IMR-90 (cell line): ENCODE data around the gene COL5A1. TPM values are rescaled to one million over a fixed set of nuclear protein-coding genes. Genes with fewer than 3 reads are reported as not detected.

Experiments used
- ATAC-seq: fragments of 200-7000 bp; cut with Tn5 transposase; 2 replicates; pipeline ENCODE4 v1.9.1; 2020; ENCODE audit warnings: low read depth, mild to moderate bottlenecking, moderate library complexity
- BruUV-seq: library from RNA; stranded (reverse); fragments of 400-500 nt; replicated peaks from 2 replicates; lab custom pipeline; 2021; lab: Mats Ljungman, UMichigan
- CTCF ChIA-PET: fragments of 300-600 bp; formaldehyde crosslinking; extraction: SDS; loops from one replicate; lab custom pipeline; 2021; ENCODE audit warnings: antibody characterized with exemption; lab: Yijun Ruan, JAX
- POLR2A ChIA-PET: fragments of 300-600 bp; sonication (Branson Sonifier 250); formaldehyde crosslinking; loops from one replicate; lab custom pipeline; 2022; ENCODE audit warnings: antibody characterized with exemption; ENCODE audit not compliant: unreplicated experiment; lab: Charles Lee
- DNase-seq: peaks from one replicate; pipeline ENCODE4 v3.0.0; 2013
- H2AFZ ChIP-seq: replicated peaks from 2 replicates; pipeline ENCODE3; 2013; ENCODE audit warnings: low read length, mild to moderate bottlenecking; ENCODE audit not compliant: poor library complexity
- H2AK5ac ChIP-seq: 2 replicates; pipeline ENCODE4 v1.6.1; 2013; ENCODE audit warnings: low read depth, low read length, inconsistent platforms
- H2AK9ac ChIP-seq: replicated peaks from 2 replicates; pipeline ENCODE3; 2013; ENCODE audit warnings: mild to moderate bottlenecking, low read depth, low read length, moderate library complexity; ENCODE audit not compliant: poor library complexity
- H2BK120ac ChIP-seq: 2 replicates; pipeline ENCODE4 v1.6.1; 2013; ENCODE audit warnings: low read depth, low read length, inconsistent platforms
- H2BK15ac ChIP-seq: 3 replicates; pipeline ENCODE4 v1.6.1; 2013; ENCODE audit warnings: low read depth, low read length, inconsistent platforms
- H2BK20ac ChIP-seq: 2 replicates; pipeline ENCODE4 v1.6.1; 2013; ENCODE audit warnings: low read depth, mild to moderate bottlenecking, inconsistent platforms, low read length, moderate library complexity
- H2BK5ac ChIP-seq: 2 replicates; pipeline ENCODE4 v1.6.1; 2013; ENCODE audit warnings: mild to moderate bottlenecking, low read depth, low read length, inconsistent platforms; ENCODE audit not compliant: poor library complexity, severe bottlenecking
- H3K14ac ChIP-seq: replicated peaks from 2 replicates; pipeline ENCODE4 v1.6.1; 2013; ENCODE audit warnings: low read depth, low read length, inconsistent platforms
- H3K18ac ChIP-seq: 2 replicates; pipeline ENCODE4 v1.6.1; 2013; ENCODE audit warnings: low read depth, low read length, control low read depth
- H3K23ac ChIP-seq: 2 replicates; pipeline ENCODE4 v1.6.1; 2013; ENCODE audit warnings: low read depth, low read length, inconsistent platforms
- H3K27ac ChIP-seq: 2 replicates; pipeline ENCODE4 v1.5.1; 2013; ENCODE audit warnings: mild to moderate bottlenecking, control low read depth, low read length; ENCODE audit not compliant: insufficient read depth
- H3K27me3 ChIP-seq: 2 replicates; pipeline ENCODE4 v1.6.1; 2013; ENCODE audit warnings: low read length; ENCODE audit not compliant: control insufficient read depth, insufficient read depth
- H3K36me3 ChIP-seq: 2 replicates; pipeline ENCODE4 v1.6.1; 2013; ENCODE audit warnings: low read length, mixed read lengths; ENCODE audit not compliant: control insufficient read depth, insufficient read depth
- H3K4ac ChIP-seq: 2 replicates; pipeline ENCODE4 v1.6.1; 2013; ENCODE audit warnings: low read depth, low read length, inconsistent platforms
- H3K4me1 ChIP-seq: 2 replicates; pipeline ENCODE4 v1.6.1; 2013; ENCODE audit warnings: low read length, mixed read lengths; ENCODE audit not compliant: control insufficient read depth, insufficient read depth
- H3K4me2 ChIP-seq: 2 replicates; pipeline ENCODE4 v1.6.1; 2013; ENCODE audit warnings: low read depth, mild to moderate bottlenecking, control low read depth, low read length, moderate library complexity
- H3K4me3 ChIP-seq: 2 replicates; pipeline ENCODE4 v1.5.1; 2013; ENCODE audit warnings: low read depth, mild to moderate bottlenecking, control low read depth, low read length, moderate library complexity; ENCODE audit not compliant: insufficient read depth
- H3K56ac ChIP-seq: 2 replicates; pipeline ENCODE4 v1.6.1; 2013; ENCODE audit warnings: low read length, inconsistent platforms; ENCODE audit not compliant: insufficient read depth; ENCODE audit errors: extremely low read depth
- H3K79me1 ChIP-seq, 2 experiments: 2 replicates each; pipeline ENCODE4 v1.6.1; 2013; ENCODE audit warnings: low read length in 2 of 2, inconsistent platforms in 1 of 2, low read depth in 1 of 2
- H3K9ac ChIP-seq: 2 replicates; pipeline ENCODE4 v1.6.1; 2013; ENCODE audit warnings: low read depth, low read length, control low read depth
- H3K9me1 ChIP-seq: 2 replicates; pipeline ENCODE4 v1.6.1; 2013; ENCODE audit warnings: low read length, inconsistent platforms; ENCODE audit not compliant: insufficient read depth
- H3K9me3 ChIP-seq: 2 replicates; pipeline ENCODE4 v1.6.1; 2013; ENCODE audit warnings: low read length; ENCODE audit not compliant: control insufficient read depth, insufficient read depth
- H4K20me1 ChIP-seq: 2 replicates; pipeline ENCODE4 v1.6.1; 2013; ENCODE audit warnings: low read length, inconsistent platforms; ENCODE audit not compliant: insufficient read depth
- H4K5ac ChIP-seq: 2 replicates; pipeline ENCODE4 v1.6.1; 2013; ENCODE audit warnings: mild to moderate bottlenecking, low read depth, low read length, control low read depth
- H4K8ac ChIP-seq, 2 experiments: 2 replicates each; pipeline ENCODE4 v1.6.1; 2013; ENCODE audit warnings: low read depth in 2 of 2, low read length in 2 of 2, control low read depth in 1 of 2, inconsistent platforms in 1 of 2
- H4K91ac ChIP-seq: 2 replicates; pipeline ENCODE4 v1.6.1; 2013; ENCODE audit warnings: low read depth, low read length, inconsistent platforms; ENCODE audit not compliant: insufficient read depth
- BHLHE40 ChIP-seq: fragments of 150-350 bp; IDR thresholded peaks from 2 replicates; pipeline ENCODE4 v1.6.1; 2016; ENCODE audit warnings: mild to moderate bottlenecking, low read depth, low read length
- CEBPB ChIP-seq: IDR thresholded peaks from 2 replicates; pipeline ENCODE4 v1.6.1; 2012; ENCODE audit warnings: low read depth, low read length, improper control_type of control experiment
- CHD1 ChIP-seq: IDR thresholded peaks from 2 replicates; pipeline ENCODE4 v1.6.1; 2012; ENCODE audit warnings: low read depth, low read length, improper control_type of control experiment
- FOS ChIP-seq: fragments of 150-350 bp; IDR thresholded peaks from 2 replicates; pipeline ENCODE4 v1.6.1; 2016; ENCODE audit warnings: low read depth, low read length
- MAFK ChIP-seq: IDR thresholded peaks from 2 replicates; pipeline ENCODE4 v1.6.1; 2012; ENCODE audit warnings: low read depth, low read length, improper control_type of control experiment
- MAZ ChIP-seq: IDR thresholded peaks from 2 replicates; pipeline ENCODE4 v1.6.1; 2012; ENCODE audit warnings: low read depth, mild to moderate bottlenecking, low read length, improper control_type of control experiment, moderate library complexity, borderline replicate concordance
- MXI1 ChIP-seq: IDR thresholded peaks from 2 replicates; pipeline ENCODE4 v1.6.1; 2012; ENCODE audit warnings: low read depth, mild to moderate bottlenecking, low read length, moderate library complexity, borderline replicate concordance
- NFE2L2 ChIP-seq: fragments of 150-350 bp; IDR thresholded peaks from 2 replicates; pipeline ENCODE4 v1.6.1; 2016; ENCODE audit warnings: low read depth, mild to moderate bottlenecking, low read length
- POLR2A ChIP-seq: IDR thresholded peaks from 2 replicates; pipeline ENCODE4 v1.6.1; 2012; ENCODE audit warnings: mild to moderate bottlenecking, low read depth, low read length
- RAD21 ChIP-seq: IDR thresholded peaks from 2 replicates; pipeline ENCODE4 v1.6.1; 2012; ENCODE audit warnings: low read length, improper control_type of control experiment
- RCOR1 ChIP-seq: IDR thresholded peaks from 2 replicates; pipeline ENCODE4 v1.6.1; 2012; ENCODE audit warnings: mild to moderate bottlenecking, low read length, improper control_type of control experiment; ENCODE audit not compliant: insufficient replicate concordance
- RFX5 ChIP-seq: IDR thresholded peaks from 2 replicates; pipeline ENCODE4 v1.8.0; 2012; ENCODE audit warnings: low read depth, mild to moderate bottlenecking, low read length, moderate library complexity
- SMC3 ChIP-seq: fragments of 150-350 bp; IDR thresholded peaks from 2 replicates; pipeline ENCODE4 v1.6.1; 2016; ENCODE audit warnings: low read depth, mild to moderate bottlenecking, antibody characterized with exemption, low read length, moderate library complexity
- WGBS, 2 experiments: methylation state at CpG; one replicate each; pipeline versions ENCODE4 v1.1.5 to v1.1.7; 2013; ENCODE audit warnings: missing lambda C conversion rate in 2 of 2; ENCODE audit not compliant: insufficient read length in 1 of 2; ENCODE audit errors: extremely low coverage in 2 of 2; 5-methylcytosine and 5-hydroxymethylcytosine counted together
- dilution Hi-C: fragments of 300-500 bp; cut with HindIII; formaldehyde crosslinking; loops from one replicate; pipeline ENCODE4 v1.14.3; 2018; ENCODE audit warnings: low sequenced_read_pairs; ENCODE audit not compliant: unreplicated experiment
- in situ Hi-C: fragments of 300-500 bp; cut with MboI; formaldehyde crosslinking; loops from 3 replicates; pipeline ENCODE4 v1.14.3; 2019; ENCODE audit warnings: low sequenced_read_pairs, inconsistent platforms, mixed read lengths
- intact Hi-C: fragments of 100-400 bp; cut with micrococcal nuclease; formaldehyde crosslinking; loops from 2 replicates; pipeline ENCODE4 v1.10.0; 2022
- polyA plus RNA-seq, 3 experiments: library from polyadenylated mRNA; depleted of rRNA; stranded (reverse); fragments of >200 nt; gene quantifications; 2 replicates each; pipeline ENCODE4 v1.2.3, GENCODE V29; 2012; ENCODE audit warnings: low replicate concordance in 1 of 3
- total RNA-seq: library from RNA; depleted of rRNA; stranded (reverse); fragments of >200 nt; gene quantifications from 2 replicates; pipeline ENCODE4 v1.2.3, GENCODE V29; 2012
- TF ChIP-seq, protein P1 (sequence below): fragments of 150-350 bp; IDR thresholded peaks from 2 replicates; pipeline ENCODE4 v1.6.1; 2016; ENCODE audit warnings: low read depth, mild to moderate bottlenecking, low read length, moderate library complexity, borderline replicate concordance
- TF ChIP-seq, protein P2 (sequence below): fragments of 150-350 bp; IDR thresholded peaks from 2 replicates; pipeline ENCODE4 v1.6.1; 2017; ENCODE audit warnings: mild to moderate bottlenecking, antibody characterized with exemption, low read length, low read depth

The COL5A1 gene
- total and polyA plus RNA-seq, 2 of the 4 experiments (the other 2 are of a cell fraction): 19.2 to 173 TPM

DNA sequence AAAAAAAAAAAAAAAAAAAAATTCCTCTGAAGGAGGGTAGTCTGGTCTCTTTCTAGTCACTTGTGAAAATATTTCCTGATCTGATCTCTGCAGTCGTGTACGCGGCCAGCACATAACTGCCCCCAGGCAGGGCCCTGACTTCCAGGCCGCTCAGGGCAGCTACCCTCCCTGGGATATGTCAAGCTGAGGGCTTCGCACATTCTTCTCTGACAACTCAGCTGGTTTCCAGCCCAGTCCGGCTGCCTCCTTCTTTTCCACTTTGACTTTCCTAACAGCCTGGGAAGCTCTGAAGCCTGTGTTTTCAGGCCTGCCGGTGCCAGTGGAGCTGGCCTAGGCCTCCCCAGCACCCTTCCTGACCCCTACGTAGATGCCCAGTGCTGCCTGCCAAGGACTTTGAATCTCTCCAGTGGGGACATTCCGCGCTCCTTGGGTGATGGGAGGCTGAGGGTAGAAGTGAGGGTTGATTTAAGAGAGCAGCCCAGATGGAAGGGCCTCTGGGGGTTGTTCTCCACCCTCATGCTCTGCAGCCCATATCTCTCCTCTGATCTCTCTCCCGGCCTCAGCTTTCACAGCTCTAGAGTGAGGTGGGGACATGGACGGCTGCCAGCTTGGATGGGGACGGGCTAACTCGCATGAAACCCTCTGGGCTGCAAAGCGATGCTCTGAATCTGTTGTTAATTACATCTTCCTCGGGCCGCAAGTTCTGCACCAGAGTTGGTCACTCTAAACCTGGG lies 20.7 kb downstream of the COL5A1 start:
- Histone ChIP-seq H3K23ac (peak overlapping the region; percentile 57; the same call in 1 of the 2 replicates), H2AK5ac (peak overlapping the region; percentile 27), H3K36me3 (peaks cover 33% of the 10 kb centered on the region), H2BK15ac (no peak overlapping the region), H4K5ac (no peak overlapping the region), H3K9me3 (no peaks in the 10 kb centered on the region), H3K4me2 (peak overlapping the region; percentile 53; the same call in 1 of the 2 replicates), H3K4ac (peak overlapping the region; percentile 85), H3K79me1 (peaks cover 44 to 86% of the 10 kb centered on the region in 2 experiments), H2BK120ac (peak overlapping the region; percentile 43; the same call in 1 of the 2 replicates), H3K4me3 (no peak overlapping the region), H3K27ac (peak overlapping the region; percentile 86), H4K91ac (peak overlapping the region; percentile 75), H2BK5ac (peak overlapping the region; percentile 61), H3K9me1 (peaks cover 56% of the 10 kb centered on the region), H4K8ac (peak overlapping the region in 1 of 2 experiments; percentile 35; a peak in 1 of 4 replicates), H3K18ac (peak overlapping the region; percentile 35; the same call in 1 of the 2 replicates), H2BK20ac (no peak overlapping the region), H3K9ac (no peak overlapping the region), H3K56ac (peak overlapping the region; percentile 62), H3K4me1 (peaks cover 38% of the 10 kb centered on the region), H3K14ac (peak overlapping the region; percentile 14; the same call in 1 of the 2 replicates), H4K20me1 (peaks cover 96% of the 10 kb centered on the region), H3K27me3 (no peaks in the 10 kb centered on the region), H2AK9ac (peak overlapping the region; percentile 59), H2AFZ (peak overlapping the region; percentile 53)
- BruUV-seq: no TSS peak
- intact Hi-C loops: loop anchor here (1.0 to 5.0 kb wide), 2 partner anchors 8 to 215 kb away; no protein-coding TSS in a partner anchor
- in situ Hi-C loops: loop anchor here (10.0 kb wide), 1 partner anchor 498 kb away; the partner anchor contains the start of gene RNU6ATAC
- 10% methylated on average over 10 of the region's 17 CpGs; no CpG with 5 or more reads in 1 of the 2 experiments for WGBS, 2 experiments
- dilution Hi-C loops: no loop called here
- ATAC-seq (peak; percentile 91), DNase-seq (peak; percentile 88)
- POLR2A ChIA-PET: interaction anchor here (0.5 kb wide), 1 partner anchor 337 kb away, joined by 4 read pairs; no protein-coding TSS in a partner anchor
- CTCF ChIA-PET: interaction anchor here (0.7 to 1.7 kb wide), 3 partner anchors 38 to 213 kb away, joined by 4 to 6 read pairs (median 4); no protein-coding TSS in a partner anchor
- peak; percentile 17; the same call in 1 of the 2 replicates for TF ChIP-seq MXI1
- no peak for TF ChIP-seq RFX5
- no peak for TF ChIP-seq CHD1
- no peak for TF ChIP-seq POLR2A
- 0 out of 2 replicates have a peak, but pooled peaks have one; percentile 8 for TF ChIP-seq SMC3
- no peak for TF ChIP-seq NFE2L2
- peak; percentile 47 for TF ChIP-seq MAZ
- TF ChIP-seq, protein P1, sequence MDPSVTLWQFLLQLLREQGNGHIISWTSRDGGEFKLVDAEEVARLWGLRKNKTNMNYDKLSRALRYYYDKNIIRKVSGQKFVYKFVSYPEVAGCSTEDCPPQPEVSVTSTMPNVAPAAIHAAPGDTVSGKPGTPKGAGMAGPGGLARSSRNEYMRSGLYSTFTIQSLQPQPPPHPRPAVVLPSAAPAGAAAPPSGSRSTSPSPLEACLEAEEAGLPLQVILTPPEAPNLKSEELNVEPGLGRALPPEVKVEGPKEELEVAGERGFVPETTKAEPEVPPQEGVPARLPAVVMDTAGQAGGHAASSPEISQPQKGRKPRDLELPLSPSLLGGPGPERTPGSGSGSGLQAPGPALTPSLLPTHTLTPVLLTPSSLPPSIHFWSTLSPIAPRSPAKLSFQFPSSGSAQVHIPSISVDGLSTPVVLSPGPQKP: no peak
- no peak for TF ChIP-seq MAFK
- TF ChIP-seq RAD21: 0 out of 2 replicates have a peak, but pooled peaks have one; percentile 8
- TF ChIP-seq CEBPB: no peak
- no peak for TF ChIP-seq BHLHE40
- TF ChIP-seq RCOR1: no peak
- TF ChIP-seq, protein P2, sequence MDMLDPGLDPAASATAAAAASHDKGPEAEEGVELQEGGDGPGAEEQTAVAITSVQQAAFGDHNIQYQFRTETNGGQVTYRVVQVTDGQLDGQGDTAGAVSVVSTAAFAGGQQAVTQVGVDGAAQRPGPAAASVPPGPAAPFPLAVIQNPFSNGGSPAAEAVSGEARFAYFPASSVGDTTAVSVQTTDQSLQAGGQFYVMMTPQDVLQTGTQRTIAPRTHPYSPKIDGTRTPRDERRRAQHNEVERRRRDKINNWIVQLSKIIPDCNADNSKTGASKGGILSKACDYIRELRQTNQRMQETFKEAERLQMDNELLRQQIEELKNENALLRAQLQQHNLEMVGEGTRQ: no peak
- peak; percentile 35; the same call in 1 of the 2 replicates for TF ChIP-seq FOS
